HEK293 (cell line): ENCODE results near the gene SAMD8.

ENCODE experiments used
- ZNF138 ChIP-seq: fragments of 450-650 bp; formaldehyde crosslinking; IDR thresholded peaks from 2 replicates; pipeline ENCODE4 v1.5.1; 2016; ENCODE audit warnings: missing biosample characterization, missing genetic modification characterization, borderline replicate concordance
- ZNF239 ChIP-seq: fragments of 450-650 bp; formaldehyde crosslinking; IDR thresholded peaks from 2 replicates; pipeline ENCODE4 v1.5.1; 2016; ENCODE audit warnings: missing biosample characterization, missing genetic modification characterization
- ZNF473 ChIP-seq: fragments of 450-650 bp; formaldehyde crosslinking; IDR thresholded peaks from 2 replicates; pipeline ENCODE4 v1.5.1; 2017; ENCODE audit warnings: missing biosample characterization, missing genetic modification characterization
- TF ChIP-seq, protein P1 (sequence below): fragments of 450-650 bp; formaldehyde crosslinking; IDR thresholded peaks from 2 replicates; pipeline ENCODE4 v1.5.1; 2016; ENCODE audit warnings: missing biosample characterization, missing genetic modification characterization, low read depth
- TF ChIP-seq, protein P2 (sequence below): fragments of 450-650 bp; formaldehyde crosslinking; IDR thresholded peaks from 2 replicates; pipeline ENCODE4 v1.5.1; 2016; ENCODE audit warnings: missing biosample characterization, missing genetic modification characterization
- TF ChIP-seq, protein P3 (sequence below): fragments of 450-650 bp; formaldehyde crosslinking; IDR thresholded peaks from 2 replicates; pipeline ENCODE4 v1.5.1; 2016; ENCODE audit warnings: missing biosample characterization, missing genetic modification characterization
- TF ChIP-seq, protein P4 (sequence below): fragments of 450-650 bp; formaldehyde crosslinking; IDR thresholded peaks from 2 replicates; pipeline ENCODE4 v1.5.1; 2016; ENCODE audit warnings: missing biosample characterization, missing genetic modification characterization

DNA sequence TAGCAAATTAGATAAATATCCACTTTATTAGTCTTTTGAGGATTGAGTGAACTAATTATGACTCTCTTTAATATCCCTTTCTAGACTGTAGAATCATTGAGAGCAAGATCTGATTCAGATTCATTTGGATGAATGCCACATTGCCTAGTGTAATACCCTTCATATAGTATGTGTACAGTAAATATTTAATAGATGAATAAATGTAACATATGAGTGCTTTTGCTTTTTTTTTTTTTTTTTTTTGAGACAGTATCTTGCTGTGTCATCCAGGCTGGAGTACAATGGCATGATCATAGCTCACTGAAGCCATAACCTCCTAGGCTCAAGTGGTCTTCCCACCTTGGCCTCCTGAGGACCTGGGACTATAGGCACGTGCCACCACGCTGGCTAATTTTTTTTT, 14.8 kb downstream of the SAMD8 start:
- TF ChIP-seq ZNF473 (tag by site-specific recombination) (no peak), ZNF138 (tag by site-specific recombination) (no peak), ZNF239 (tag by site-specific recombination) (no peak)
- TF ChIP-seq, protein P1, sequence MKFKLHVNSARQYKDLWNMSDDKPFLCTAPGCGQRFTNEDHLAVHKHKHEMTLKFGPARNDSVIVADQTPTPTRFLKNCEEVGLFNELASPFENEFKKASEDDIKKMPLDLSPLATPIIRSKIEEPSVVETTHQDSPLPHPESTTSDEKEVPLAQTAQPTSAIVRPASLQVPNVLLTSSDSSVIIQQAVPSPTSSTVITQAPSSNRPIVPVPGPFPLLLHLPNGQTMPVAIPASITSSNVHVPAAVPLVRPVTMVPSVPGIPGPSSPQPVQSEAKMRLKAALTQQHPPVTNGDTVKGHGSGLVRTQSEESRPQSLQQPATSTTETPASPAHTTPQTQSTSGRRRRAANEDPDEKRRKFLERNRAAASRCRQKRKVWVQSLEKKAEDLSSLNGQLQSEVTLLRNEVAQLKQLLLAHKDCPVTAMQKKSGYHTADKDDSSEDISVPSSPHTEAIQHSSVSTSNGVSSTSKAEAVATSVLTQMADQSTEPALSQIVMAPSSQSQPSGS, result no peak
- TF ChIP-seq, protein P2, sequence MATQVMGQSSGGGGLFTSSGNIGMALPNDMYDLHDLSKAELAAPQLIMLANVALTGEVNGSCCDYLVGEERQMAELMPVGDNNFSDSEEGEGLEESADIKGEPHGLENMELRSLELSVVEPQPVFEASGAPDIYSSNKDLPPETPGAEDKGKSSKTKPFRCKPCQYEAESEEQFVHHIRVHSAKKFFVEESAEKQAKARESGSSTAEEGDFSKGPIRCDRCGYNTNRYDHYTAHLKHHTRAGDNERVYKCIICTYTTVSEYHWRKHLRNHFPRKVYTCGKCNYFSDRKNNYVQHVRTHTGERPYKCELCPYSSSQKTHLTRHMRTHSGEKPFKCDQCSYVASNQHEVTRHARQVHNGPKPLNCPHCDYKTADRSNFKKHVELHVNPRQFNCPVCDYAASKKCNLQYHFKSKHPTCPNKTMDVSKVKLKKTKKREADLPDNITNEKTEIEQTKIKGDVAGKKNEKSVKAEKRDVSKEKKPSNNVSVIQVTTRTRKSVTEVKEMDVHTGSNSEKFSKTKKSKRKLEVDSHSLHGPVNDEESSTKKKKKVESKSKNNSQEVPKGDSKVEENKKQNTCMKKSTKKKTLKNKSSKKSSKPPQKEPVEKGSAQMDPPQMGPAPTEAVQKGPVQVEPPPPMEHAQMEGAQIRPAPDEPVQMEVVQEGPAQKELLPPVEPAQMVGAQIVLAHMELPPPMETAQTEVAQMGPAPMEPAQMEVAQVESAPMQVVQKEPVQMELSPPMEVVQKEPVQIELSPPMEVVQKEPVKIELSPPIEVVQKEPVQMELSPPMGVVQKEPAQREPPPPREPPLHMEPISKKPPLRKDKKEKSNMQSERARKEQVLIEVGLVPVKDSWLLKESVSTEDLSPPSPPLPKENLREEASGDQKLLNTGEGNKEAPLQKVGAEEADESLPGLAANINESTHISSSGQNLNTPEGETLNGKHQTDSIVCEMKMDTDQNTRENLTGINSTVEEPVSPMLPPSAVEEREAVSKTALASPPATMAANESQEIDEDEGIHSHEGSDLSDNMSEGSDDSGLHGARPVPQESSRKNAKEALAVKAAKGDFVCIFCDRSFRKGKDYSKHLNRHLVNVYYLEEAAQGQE (tag by site-specific recombination), result no peak
- TF ChIP-seq, protein P3, sequence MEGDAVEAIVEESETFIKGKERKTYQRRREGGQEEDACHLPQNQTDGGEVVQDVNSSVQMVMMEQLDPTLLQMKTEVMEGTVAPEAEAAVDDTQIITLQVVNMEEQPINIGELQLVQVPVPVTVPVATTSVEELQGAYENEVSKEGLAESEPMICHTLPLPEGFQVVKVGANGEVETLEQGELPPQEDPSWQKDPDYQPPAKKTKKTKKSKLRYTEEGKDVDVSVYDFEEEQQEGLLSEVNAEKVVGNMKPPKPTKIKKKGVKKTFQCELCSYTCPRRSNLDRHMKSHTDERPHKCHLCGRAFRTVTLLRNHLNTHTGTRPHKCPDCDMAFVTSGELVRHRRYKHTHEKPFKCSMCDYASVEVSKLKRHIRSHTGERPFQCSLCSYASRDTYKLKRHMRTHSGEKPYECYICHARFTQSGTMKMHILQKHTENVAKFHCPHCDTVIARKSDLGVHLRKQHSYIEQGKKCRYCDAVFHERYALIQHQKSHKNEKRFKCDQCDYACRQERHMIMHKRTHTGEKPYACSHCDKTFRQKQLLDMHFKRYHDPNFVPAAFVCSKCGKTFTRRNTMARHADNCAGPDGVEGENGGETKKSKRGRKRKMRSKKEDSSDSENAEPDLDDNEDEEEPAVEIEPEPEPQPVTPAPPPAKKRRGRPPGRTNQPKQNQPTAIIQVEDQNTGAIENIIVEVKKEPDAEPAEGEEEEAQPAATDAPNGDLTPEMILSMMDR (tag by site-specific recombination), result no peak
- TF ChIP-seq, protein P4, sequence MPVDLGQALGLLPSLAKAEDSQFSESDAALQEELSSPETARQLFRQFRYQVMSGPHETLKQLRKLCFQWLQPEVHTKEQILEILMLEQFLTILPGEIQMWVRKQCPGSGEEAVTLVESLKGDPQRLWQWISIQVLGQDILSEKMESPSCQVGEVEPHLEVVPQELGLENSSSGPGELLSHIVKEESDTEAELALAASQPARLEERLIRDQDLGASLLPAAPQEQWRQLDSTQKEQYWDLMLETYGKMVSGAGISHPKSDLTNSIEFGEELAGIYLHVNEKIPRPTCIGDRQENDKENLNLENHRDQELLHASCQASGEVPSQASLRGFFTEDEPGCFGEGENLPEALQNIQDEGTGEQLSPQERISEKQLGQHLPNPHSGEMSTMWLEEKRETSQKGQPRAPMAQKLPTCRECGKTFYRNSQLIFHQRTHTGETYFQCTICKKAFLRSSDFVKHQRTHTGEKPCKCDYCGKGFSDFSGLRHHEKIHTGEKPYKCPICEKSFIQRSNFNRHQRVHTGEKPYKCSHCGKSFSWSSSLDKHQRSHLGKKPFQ (tag by site-specific recombination), result no peak
